ENCODE measurements around the gene STARD3.

STARD3 gene

DNA sequence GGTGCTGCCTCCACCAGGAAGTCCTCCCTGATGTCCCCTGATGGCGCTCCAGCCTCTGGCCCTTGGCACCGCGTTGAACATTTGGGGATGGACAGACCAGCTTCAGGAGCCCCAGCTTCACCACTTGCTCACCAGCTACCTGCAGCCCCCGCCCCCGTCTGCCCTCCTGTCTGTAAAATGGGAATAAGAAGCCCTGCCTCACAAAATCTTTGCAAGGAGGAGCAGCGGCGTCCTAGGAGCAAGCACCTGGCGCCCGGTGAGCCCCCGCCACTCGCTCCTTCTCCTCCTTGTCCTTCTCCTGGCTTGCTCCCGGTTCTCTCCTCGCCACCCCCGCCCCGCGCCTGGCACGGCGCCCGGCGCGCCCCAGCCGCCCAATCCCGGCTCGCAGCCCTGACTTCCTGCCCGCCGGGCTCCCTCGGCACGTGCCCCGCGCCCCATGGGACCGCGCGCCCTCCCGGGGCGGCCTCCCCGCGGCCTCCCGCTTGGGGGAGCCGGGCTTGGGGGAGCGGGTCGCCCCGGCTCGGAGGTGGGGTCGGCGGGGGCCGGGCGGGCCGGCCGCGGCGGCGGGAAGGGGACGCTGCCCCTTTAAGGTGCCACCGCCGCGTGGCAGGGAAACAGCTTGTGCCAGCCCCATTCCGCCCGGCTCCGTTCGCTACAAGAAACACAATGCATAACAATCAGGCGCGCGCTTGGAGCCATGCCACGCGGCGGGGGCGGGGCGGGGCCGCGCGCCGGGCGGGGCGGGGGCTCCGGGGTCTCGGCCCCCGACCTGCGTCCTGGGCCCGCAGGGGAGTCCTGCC lies 19.3 kb upstream of the STARD3 start:
- no peak for DNase-seq (ENCODE audit: low spot score)
- Histone ChIP-seq H3K4me3 (peak overlapping the region; percentile 81), H3K27ac (peak overlapping the region in 1 of 2 donors; percentile 58)
- TF ChIP-seq CTCF (IDR thresholded peaks at IDR 0.05), result no peak

GRCh38 chr17:39618246-39618913 lies 18.6 kb upstream of the STARD3 start:
- no peak for DNase-seq (ENCODE audit: low spot score)
- peak overlapping the region in 1 of 2 donors; percentile 58 for H3K27ac ChIP-seq
- H3K4me3 ChIP-seq, result peak overlapping the region; percentile 81
- TF ChIP-seq CTCF (IDR thresholded peaks at IDR 0.05), result no peak

DNA sequence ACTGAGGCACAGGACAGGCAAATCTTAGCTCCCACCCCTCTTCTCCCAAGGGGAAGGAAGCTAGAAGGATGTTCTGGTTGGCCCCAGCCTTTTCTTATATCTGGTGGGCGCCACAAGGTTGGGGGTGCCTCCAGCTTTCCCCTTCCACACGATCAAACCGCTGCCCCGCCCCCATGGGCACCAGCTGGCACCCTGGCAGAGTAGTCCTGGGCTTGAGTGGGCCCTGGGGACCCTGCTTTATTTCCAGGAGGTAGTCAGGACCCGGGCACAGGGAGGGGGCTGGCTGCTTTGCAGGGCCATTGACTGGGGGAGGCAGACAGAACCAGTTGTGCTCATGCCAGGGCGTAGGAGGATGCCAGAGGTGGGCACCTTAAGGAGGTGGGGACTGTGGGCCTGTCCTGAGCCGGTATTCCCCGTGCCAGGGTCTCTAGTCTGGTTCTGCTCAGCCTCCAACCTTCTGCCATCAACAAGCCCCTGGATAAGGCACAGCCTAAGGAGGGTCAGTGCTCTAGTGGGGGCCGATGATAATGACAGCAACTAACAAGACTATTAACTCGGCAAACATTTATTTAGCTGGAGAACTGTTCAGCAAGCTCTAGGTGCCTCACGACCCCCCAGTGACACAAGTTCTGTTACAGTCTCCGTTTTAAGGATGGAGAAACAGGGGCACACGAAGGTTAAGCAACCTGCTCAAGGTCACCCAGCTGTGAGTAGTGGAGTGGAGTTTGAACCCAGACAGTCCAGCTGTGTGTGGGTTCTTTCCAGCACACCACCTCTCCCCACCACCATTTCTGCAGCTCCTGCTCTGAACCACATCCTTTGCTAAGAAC lies 17.8 kb upstream of the STARD3 start:
- TF ChIP-seq CTCF (IDR thresholded peaks at IDR 0.05), result no peak
- no peak for DNase-seq (ENCODE audit: low spot score)
- H3K4me3 ChIP-seq, result no peak overlapping the region
- no peak overlapping the region for H3K27ac ChIP-seq

DNA sequence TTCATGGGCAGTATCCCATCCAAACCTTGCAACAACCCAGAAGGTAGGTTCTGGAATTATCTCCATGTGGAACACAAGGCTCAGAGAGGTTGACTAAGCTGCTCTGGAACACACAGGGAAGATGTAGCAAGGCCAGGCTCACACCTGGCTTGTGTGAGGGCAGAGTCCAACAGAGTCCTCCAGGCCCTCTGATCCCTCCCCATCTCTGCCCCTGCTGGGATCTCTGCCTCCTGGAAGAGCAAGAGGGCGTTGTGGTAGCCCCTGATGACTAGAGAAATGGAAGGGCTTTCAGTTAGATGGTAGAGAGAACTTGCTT lies 17.2 kb upstream of the STARD3 start:
- Histone ChIP-seq H3K4me3 (no peak overlapping the region), H3K27ac (no peak overlapping the region)
- no peak for DNase-seq (ENCODE audit: low spot score)
- no peak for TF ChIP-seq CTCF (IDR thresholded peaks at IDR 0.05)

GRCh38 chr17:39621523-39622379 lies 15.2 kb upstream of the STARD3 start:
- H3K27ac ChIP-seq, result no peak overlapping the region
- peak; percentile 86 for DNase-seq (ENCODE audit: low spot score)
- peak; percentile 96 for TF ChIP-seq CTCF (IDR thresholded peaks at IDR 0.05)
- no peak overlapping the region for H3K4me3 ChIP-seq

DNA sequence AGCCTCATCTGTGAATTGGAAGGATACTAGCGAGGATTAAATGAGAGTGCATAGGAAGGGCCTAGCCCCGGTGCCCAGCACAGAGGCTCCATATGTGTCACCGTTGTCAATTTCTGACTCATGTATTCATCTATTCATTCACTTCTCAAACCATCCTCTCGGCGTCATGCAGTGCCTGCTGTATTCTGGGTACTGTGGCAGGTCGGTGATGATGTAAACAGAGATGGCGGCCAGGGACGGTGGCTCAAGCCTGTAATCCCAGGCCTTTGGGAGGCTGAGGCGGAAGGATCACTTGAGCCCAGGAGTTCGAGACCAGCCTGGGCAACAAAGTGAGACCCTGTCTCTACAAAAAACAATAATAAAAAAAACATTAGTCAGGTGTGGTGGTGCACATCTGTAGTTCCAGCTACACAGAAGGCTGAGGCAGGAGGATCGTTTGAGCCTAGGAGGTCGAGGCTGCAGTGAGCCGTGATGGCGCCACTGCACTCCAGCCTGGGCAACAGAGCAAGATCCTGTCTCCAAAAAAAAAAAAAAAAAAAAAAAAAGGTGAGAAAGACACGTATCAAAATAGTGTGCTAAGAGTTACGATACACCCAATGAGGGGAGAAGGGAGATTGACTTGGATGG lies 14.5 kb upstream of the STARD3 start:
- TF ChIP-seq CTCF (IDR thresholded peaks at IDR 0.05), result no peak
- Histone ChIP-seq H3K27ac (no peak overlapping the region), H3K4me3 (no peak overlapping the region)
- DNase-seq (ENCODE audit: low spot score), result no peak
